GM12891 (cell line): ENCODE results near the gene SETBP1.
A peak's percentile ranks its signal among the peaks of the same experiment; 100 is the strongest.

Source experiments
- DNase-seq: peaks from one replicate; pipeline ENCODE4 v3.0.0; 2011; ENCODE audit warnings: low spot score; ENCODE audit not compliant: insufficient read length
- FAIRE-seq: peaks from 2 replicates; lab custom pipeline; 2011; peaks lifted over from hg19 to GRCh38; lab: Jason Lieb, UNC
- PAX5 ChIP-seq: IDR thresholded peaks from 2 replicates; pipeline ENCODE4 v1.6.1; 2011; ENCODE audit warnings: low read length, moderate library complexity, mild to moderate bottlenecking; ENCODE audit not compliant: insufficient read depth, severe bottlenecking
- POLR2A ChIP-seq: IDR thresholded peaks from 2 replicates; pipeline ENCODE4 v1.6.1; 2011; ENCODE audit warnings: low read depth, low read length, control low read depth
- POLR2AphosphoS5 ChIP-seq: IDR thresholded peaks from 2 replicates; pipeline ENCODE4 v1.6.1; 2011; ENCODE audit warnings: low read depth, low read length, control low read depth
- POU2F2 ChIP-seq: IDR thresholded peaks from 2 replicates; pipeline ENCODE4 v1.6.1; 2011; ENCODE audit warnings: low read depth, mild to moderate bottlenecking, control low read depth, low read length, moderate library complexity
- SPI1 ChIP-seq: IDR thresholded peaks from 2 replicates; pipeline ENCODE4 v1.6.1; 2011; ENCODE audit warnings: low read depth, low read length, control low read depth
- TAF1 ChIP-seq: IDR thresholded peaks from 2 replicates; pipeline ENCODE4 v1.6.1; 2011; ENCODE audit warnings: low read depth, low read length, control low read depth

SETBP1 gene

GRCh38 chr18:44770641-44771040 lies 90.0 kb downstream of the SETBP1 start:
- DNase-seq, result no peak
- TF ChIP-seq POLR2AphosphoS5, result no peak
- no peak for TF ChIP-seq PAX5
- no peak for TF ChIP-seq TAF1
- no peak for TF ChIP-seq SPI1
- TF ChIP-seq POLR2A, result no peak
- no peak for TF ChIP-seq POU2F2
- FAIRE-seq, result no peak

GRCh38 chr18:44771572-44771955 lies 90.9 kb downstream of the SETBP1 start:
- FAIRE-seq (no peak), DNase-seq (no peak)
- no peak for TF ChIP-seq TAF1
- no peak for TF ChIP-seq SPI1
- TF ChIP-seq POLR2A, result no peak
- no peak for TF ChIP-seq POU2F2
- TF ChIP-seq POLR2AphosphoS5, result no peak
- no peak for TF ChIP-seq PAX5

- no peak for TF ChIP-seq PAX5
- no peak for TF ChIP-seq TAF1
- no peak for TF ChIP-seq POLR2A
- no peak for TF ChIP-seq SPI1
- no peak for TF ChIP-seq POU2F2
- TF ChIP-seq POLR2AphosphoS5, result no peak
- FAIRE-seq (no peak), DNase-seq (no peak)
These were observed 91.5 kb downstream of the SETBP1 start for GRCh38 chr18:44771956-44772917.

- DNase-seq, result no peak
- TF ChIP-seq POU2F2, result no peak
- no peak for TF ChIP-seq SPI1
- no peak for TF ChIP-seq POLR2AphosphoS5
- TF ChIP-seq PAX5, result no peak
- TF ChIP-seq POLR2A, result no peak
- TF ChIP-seq TAF1, result no peak
- peak; percentile 45 for FAIRE-seq
These were observed 93.0 kb downstream of the SETBP1 start for GRCh38 chr18:44773640-44774155.

GRCh38 chr18:44774191-44774590 lies 93.5 kb downstream of the SETBP1 start:
- DNase-seq, result no peak
- TF ChIP-seq SPI1, result no peak
- no peak for TF ChIP-seq POU2F2
- no peak for TF ChIP-seq POLR2A
- no peak for TF ChIP-seq TAF1
- TF ChIP-seq PAX5, result no peak
- no peak for TF ChIP-seq POLR2AphosphoS5
- FAIRE-seq, result peak; percentile 56

GRCh38 chr18:44777457-44778192 lies 96.9 kb downstream of the SETBP1 start:
- peak; percentile 9 for FAIRE-seq
- DNase-seq, result no peak

GRCh38 chr18:44778788-44779187 lies 98.1 kb downstream of the SETBP1 start:
- DNase-seq (no peak), FAIRE-seq (no peak)
- TF ChIP-seq PAX5 (no peak), SPI1 (no peak), TAF1 (no peak), POLR2A (no peak), POU2F2 (no peak), POLR2AphosphoS5 (no peak)

More at GRCh38 chr18:44777457-44778192, 96.9 kb downstream of the SETBP1 start:
- TF ChIP-seq POU2F2, result no peak
- TF ChIP-seq SPI1, result no peak
- TF ChIP-seq PAX5, result no peak
- no peak for TF ChIP-seq POLR2A
- no peak for TF ChIP-seq TAF1

- no peak for DNase-seq
- no peak for TF ChIP-seq PAX5
- TF ChIP-seq POU2F2, result no peak
- TF ChIP-seq POLR2A, result no peak
- TF ChIP-seq SPI1, result no peak
- no peak for TF ChIP-seq POLR2AphosphoS5
- no peak for TF ChIP-seq TAF1
- no peak for FAIRE-seq
These were observed 99.1 kb downstream of the SETBP1 start for GRCh38 chr18:44779753-44780292.

GRCh38 chr18:44781886-44782285 lies 101.2 kb downstream of the SETBP1 start:
- DNase-seq (no peak), FAIRE-seq (no peak)
- no peak for TF ChIP-seq POLR2A
- TF ChIP-seq POLR2AphosphoS5, result no peak
- no peak for TF ChIP-seq TAF1
- no peak for TF ChIP-seq PAX5
- TF ChIP-seq SPI1, result no peak
- no peak for TF ChIP-seq POU2F2
